HepG2 (cell line): ENCODE results near the gene SPG7. TPM values are rescaled to one million over a fixed set of nuclear protein-coding genes. Genes with fewer than 3 reads are reported as not detected.

Experiments used
- ATAC-seq: fragments of 200-7000 bp; cut with Tn5 transposase; 3 replicates; pipeline ENCODE4 v1.9.1; 2020; ENCODE audit warnings: mild to moderate bottlenecking, moderate library complexity
- BruUV-seq: library from RNA; stranded (reverse); fragments of 400-500 nt; replicated peaks from 2 replicates; lab custom pipeline; 2021; lab: Mats Ljungman, UMichigan
- CTCF ChIA-PET: fragments of 300-600 bp; formaldehyde crosslinking; extraction: SDS; loops from one replicate; lab custom pipeline; 2021; ENCODE audit warnings: low total read pairs, inconsistent platforms, low intra/inter-chr PET ratio; lab: Yijun Ruan, JAX
- POLR2A ChIA-PET: fragments of 350-600 bp; sonication (Branson Sonifier 250); formaldehyde crosslinking; loops from one replicate; lab custom pipeline; 2020; ENCODE audit warnings: antibody characterized with exemption, inconsistent platforms; lab: Yijun Ruan, JAX
- DNase-seq: peaks from one replicate; pipeline ENCODE4 v3.0.0-alpha.2; 2015; ENCODE audit warnings: low spot score
- FAIRE-seq: peaks from 3 replicates; lab custom pipeline; 2011; peaks lifted over from hg19 to GRCh38; lab: Jason Lieb, UNC
- H2AFZ ChIP-seq: one replicate; pipeline ENCODE4 v1.6.1; 2011; ENCODE audit warnings: low read length, inconsistent platforms
- H3K27ac ChIP-seq: fragments of 300-600 bp; 3 replicates; pipeline ENCODE4 v1.8.0; 2011; ENCODE audit warnings: mixed run types, mild to moderate bottlenecking, mixed read lengths, low read length, inconsistent platforms; ENCODE audit not compliant: insufficient read depth; ENCODE audit errors: extremely low read length
- H3K27me3 ChIP-seq, 2 experiments: fragments of 200-600 bp in 1 of 2; 2 replicates in 1 of 2; 3 replicates in 1 of 2; pipeline versions ENCODE4 v1.6.0 to v1.8.0; 2011; ENCODE audit warnings: low read length in 2 of 2, mild to moderate bottlenecking in 2 of 2, moderate library complexity in 2 of 2, inconsistent platforms in 1 of 2; ENCODE audit not compliant: insufficient read depth in 2 of 2, control insufficient read depth in 1 of 2
- H3K36me3 ChIP-seq, 2 experiments: fragments of 200-600 bp in 1 of 2; replicated peaks in 1 of 2; 2 replicates in 1 of 2; 3 replicates in 1 of 2; pipeline versions ENCODE4 v1.5.1 to v1.8.0; 2011; ENCODE audit warnings: low read length in 2 of 2, inconsistent platforms in 1 of 2; ENCODE audit not compliant: insufficient read depth in 2 of 2, control insufficient read depth in 1 of 2
- H3K4me1 ChIP-seq: 2 replicates; pipeline ENCODE4 v1.5.1; 2012; ENCODE audit warnings: low read length, inconsistent platforms; ENCODE audit not compliant: insufficient read depth
- H3K4me2 ChIP-seq: 2 replicates; pipeline ENCODE4 v1.6.0; 2011; ENCODE audit warnings: low read depth, low read length, inconsistent platforms
- H3K4me3 ChIP-seq, 3 experiments: fragments of 200-600 bp in 1 of 3; sonication (generic), shearing (Covaris generic) in 1 of 3; replicated peaks in 1 of 3; 2 replicates each; pipeline ENCODE4 v1.5.1; 2011 to 2016; ENCODE audit warnings: low read length in 3 of 3, inconsistent platforms in 2 of 3, low read depth in 2 of 3, mild to moderate bottlenecking in 2 of 3, control low read depth in 1 of 3, mixed read lengths in 1 of 3; ENCODE audit not compliant: insufficient read depth in 1 of 3
- H3K79me2 ChIP-seq: one replicate; pipeline ENCODE4 v1.6.1; 2011; ENCODE audit warnings: low read length, inconsistent platforms; ENCODE audit not compliant: insufficient read depth
- H3K9ac ChIP-seq: 2 replicates; pipeline ENCODE4 v1.6.0; 2011; ENCODE audit warnings: mild to moderate bottlenecking, low read depth, low read length, inconsistent platforms; ENCODE audit not compliant: insufficient read depth
- H3K9me3 ChIP-seq: 2 replicates; pipeline ENCODE4 v1.5.1; 2012; ENCODE audit warnings: mild to moderate bottlenecking, low read length
- H4K20me1 ChIP-seq: 2 replicates; pipeline ENCODE4 v1.6.0; 2011; ENCODE audit warnings: inconsistent platforms, mild to moderate bottlenecking, low read length, moderate library complexity; ENCODE audit not compliant: insufficient read depth
- MATR3 ChIP-seq: sonication (generic); formaldehyde crosslinking; IDR thresholded peaks from 2 replicates; pipeline ENCODE4 v1.4.0; 2020; ENCODE audit warnings: missing genetic modification reagents
- ZNF780A ChIP-seq: sonication (generic); formaldehyde crosslinking; IDR thresholded peaks from 2 replicates; pipeline ENCODE4 v1.8.0; 2022; ENCODE audit warnings: mild to moderate bottlenecking, missing genetic modification reagents, moderate library complexity
- WGBS: methylation state at CpG from one replicate; pipeline ENCODE4 v1.1.6; 2017; ENCODE audit warnings: low lambda C conversion rate; 5-methylcytosine and 5-hydroxymethylcytosine counted together
- in situ Hi-C: cut with HindIII; loops from 2 replicates; pipeline ENCODE4 v1.10.0; 2017; ENCODE audit warnings: low pct_unique_long_range_greater_than_20kb; ENCODE audit not compliant: extremely low pct_ligation_motif_present
- intact Hi-C: fragments of 100-400 bp; cut with micrococcal nuclease; formaldehyde crosslinking; loops from one replicate; pipeline ENCODE4 v1.10.0; 2022; ENCODE audit not compliant: unreplicated experiment
- polyA plus RNA-seq, 8 experiments: library from polyadenylated mRNA; depleted of rRNA in 3 of 8; stranded (reverse) in 7 of 8; unstranded in 1 of 8; fragments of >200 nt; fragmentation: Illumina TruSeq in 4 of 8; extraction: Trizol in 4 of 8; gene quantifications; 2 replicates each; pipeline versions ENCODE4 v1.2.1 to v1.2.3, GENCODE V29; 2011 to 2016; ENCODE audit warnings: low read depth in 4 of 8, missing spikeins in 1 of 8, mixed read lengths in 1 of 8; ENCODE audit not compliant: insufficient read depth in 1 of 8
- total RNA-seq, 5 experiments: library from RNA; depleted of rRNA; stranded (reverse); fragments of >200 nt; fragmentation: Illumina TruSeq; extraction: Trizol; gene quantifications; 2 replicates each; pipeline ENCODE4 v1.2.3, GENCODE V29; 2016; ENCODE audit warnings: low read depth in 1 of 5
- TF ChIP-seq, protein P1 (sequence below): sonication (generic); formaldehyde crosslinking; IDR thresholded peaks from 2 replicates; pipeline ENCODE4 v1.4.0; 2020; ENCODE audit warnings: mild to moderate bottlenecking, missing genetic modification reagents
- TF ChIP-seq, protein P2 (sequence below): sonication (generic); formaldehyde crosslinking; IDR thresholded peaks from 2 replicates; pipeline ENCODE4 v1.5.0; 2020; ENCODE audit warnings: missing genetic modification reagents, mild to moderate bottlenecking, borderline replicate concordance
- TF ChIP-seq, protein P3 (sequence below): fragments of 450-650 bp; IDR thresholded peaks from 2 replicates; pipeline ENCODE4 v1.6.1; 2016
- TF ChIP-seq, protein P4 (sequence below): sonication (generic); formaldehyde crosslinking; IDR thresholded peaks from 2 replicates; pipeline ENCODE4 v1.4.0; 2020; ENCODE audit warnings: missing genetic modification reagents, borderline replicate concordance

SPG7 gene
- total and polyA plus RNA-seq, 2 of the 13 experiments (the other 11 are each of a cell fraction or from before 2014, with no cell fraction given) = 66.0 to 136 TPM

DNA sequence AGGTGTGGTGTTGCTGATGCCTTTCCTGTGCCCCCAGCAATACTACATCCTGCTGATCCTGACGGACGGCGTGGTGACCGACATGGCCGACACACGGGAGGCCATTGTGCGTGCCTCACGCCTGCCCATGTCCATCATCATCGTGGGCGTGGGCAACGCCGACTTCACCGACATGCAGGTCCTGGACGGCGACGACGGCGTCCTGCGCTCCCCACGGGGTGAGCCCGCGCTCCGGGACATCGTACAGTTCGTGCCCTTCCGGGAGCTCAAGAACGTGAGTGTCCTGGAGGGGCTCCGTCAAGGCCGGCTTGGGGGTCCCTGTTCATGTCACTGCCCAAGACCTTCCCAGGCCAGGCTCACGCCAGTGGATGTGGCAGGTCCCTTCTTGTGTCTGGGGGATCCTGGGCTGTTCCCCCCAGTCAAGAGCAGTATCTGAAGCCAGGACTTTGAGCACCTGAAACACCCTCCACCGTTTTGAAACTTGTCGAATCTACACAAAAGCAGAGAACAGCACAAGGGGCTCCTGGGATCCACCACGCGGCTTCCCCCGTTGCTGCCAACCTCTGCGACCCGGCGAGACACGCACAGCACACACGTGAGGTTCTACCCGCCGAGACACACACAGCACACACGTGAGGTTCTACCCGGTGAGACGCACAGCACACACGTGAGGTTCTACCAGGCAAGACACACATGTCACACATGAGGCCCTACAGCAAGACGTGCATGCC, 87.3 kb downstream of the SPG7 start:
- DNase-seq (no peak), ATAC-seq (no peak), FAIRE-seq (no peak)
- peaks cover 11 to 30% of the 10 kb centered on the region in 2 experiments; a peak in 4 of 5 replicates for H3K27me3 ChIP-seq
- H4K20me1 ChIP-seq = no peaks in the 10 kb centered on the region
- POLR2A ChIA-PET = no interaction called here
- CTCF ChIA-PET = no interaction called here
- H3K4me1 ChIP-seq = peaks cover 19% of the 10 kb centered on the region
- intact Hi-C loops (no loop called here), in situ Hi-C loops (no loop called here)
- no peaks in the 10 kb centered on the region for H3K79me2 ChIP-seq
- H3K9me3 ChIP-seq = no peaks in the 10 kb centered on the region
- no peak overlapping the region for H2AFZ ChIP-seq
- no peak overlapping the region for H3K4me2 ChIP-seq
- BruUV-seq = no TSS peak
- no peak overlapping the region for H3K4me3 ChIP-seq
- no peak overlapping the region for H3K27ac ChIP-seq
- no peaks in the 10 kb centered on the region for H3K36me3 ChIP-seq
- 66% methylated on average over 30 of the region's 47 CpGs for WGBS
- no peak overlapping the region for H3K9ac ChIP-seq
- TF ChIP-seq, protein P1, sequence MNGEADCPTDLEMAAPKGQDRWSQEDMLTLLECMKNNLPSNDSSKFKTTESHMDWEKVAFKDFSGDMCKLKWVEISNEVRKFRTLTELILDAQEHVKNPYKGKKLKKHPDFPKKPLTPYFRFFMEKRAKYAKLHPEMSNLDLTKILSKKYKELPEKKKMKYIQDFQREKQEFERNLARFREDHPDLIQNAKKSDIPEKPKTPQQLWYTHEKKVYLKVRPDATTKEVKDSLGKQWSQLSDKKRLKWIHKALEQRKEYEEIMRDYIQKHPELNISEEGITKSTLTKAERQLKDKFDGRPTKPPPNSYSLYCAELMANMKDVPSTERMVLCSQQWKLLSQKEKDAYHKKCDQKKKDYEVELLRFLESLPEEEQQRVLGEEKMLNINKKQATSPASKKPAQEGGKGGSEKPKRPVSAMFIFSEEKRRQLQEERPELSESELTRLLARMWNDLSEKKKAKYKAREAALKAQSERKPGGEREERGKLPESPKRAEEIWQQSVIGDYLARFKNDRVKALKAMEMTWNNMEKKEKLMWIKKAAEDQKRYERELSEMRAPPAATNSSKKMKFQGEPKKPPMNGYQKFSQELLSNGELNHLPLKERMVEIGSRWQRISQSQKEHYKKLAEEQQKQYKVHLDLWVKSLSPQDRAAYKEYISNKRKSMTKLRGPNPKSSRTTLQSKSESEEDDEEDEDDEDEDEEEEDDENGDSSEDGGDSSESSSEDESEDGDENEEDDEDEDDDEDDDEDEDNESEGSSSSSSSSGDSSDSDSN (CRISPR knock-in tag) = 0 out of 2 replicates have a peak, but pooled peaks have one; percentile 24
- TF ChIP-seq ZNF780A (CRISPR knock-in tag) = no peak
- peak; percentile 25; the same call in 1 of the 2 replicates for TF ChIP-seq MATR3
- TF ChIP-seq, protein P2, sequence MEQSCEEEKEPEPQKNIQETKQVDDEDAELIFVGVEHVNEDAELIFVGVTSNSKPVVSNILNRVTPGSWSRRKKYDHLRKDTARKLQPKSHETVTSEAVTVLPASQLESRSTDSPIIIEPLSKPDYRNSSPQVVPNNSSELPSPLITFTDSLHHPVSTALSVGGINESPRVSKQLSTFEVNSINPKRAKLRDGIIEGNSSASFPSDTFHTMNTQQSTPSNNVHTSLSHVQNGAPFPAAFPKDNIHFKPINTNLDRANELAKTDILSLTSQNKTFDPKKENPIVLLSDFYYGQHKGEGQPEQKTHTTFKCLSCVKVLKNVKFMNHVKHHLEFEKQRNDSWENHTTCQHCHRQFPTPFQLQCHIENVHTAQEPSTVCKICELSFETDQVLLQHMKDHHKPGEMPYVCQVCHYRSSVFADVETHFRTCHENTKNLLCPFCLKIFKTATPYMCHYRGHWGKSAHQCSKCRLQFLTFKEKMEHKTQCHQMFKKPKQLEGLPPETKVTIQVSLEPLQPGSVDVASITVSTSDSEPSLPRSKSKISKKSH = 0 out of 2 replicates have a peak, but pooled peaks have one; percentile 8
- TF ChIP-seq, protein P3, sequence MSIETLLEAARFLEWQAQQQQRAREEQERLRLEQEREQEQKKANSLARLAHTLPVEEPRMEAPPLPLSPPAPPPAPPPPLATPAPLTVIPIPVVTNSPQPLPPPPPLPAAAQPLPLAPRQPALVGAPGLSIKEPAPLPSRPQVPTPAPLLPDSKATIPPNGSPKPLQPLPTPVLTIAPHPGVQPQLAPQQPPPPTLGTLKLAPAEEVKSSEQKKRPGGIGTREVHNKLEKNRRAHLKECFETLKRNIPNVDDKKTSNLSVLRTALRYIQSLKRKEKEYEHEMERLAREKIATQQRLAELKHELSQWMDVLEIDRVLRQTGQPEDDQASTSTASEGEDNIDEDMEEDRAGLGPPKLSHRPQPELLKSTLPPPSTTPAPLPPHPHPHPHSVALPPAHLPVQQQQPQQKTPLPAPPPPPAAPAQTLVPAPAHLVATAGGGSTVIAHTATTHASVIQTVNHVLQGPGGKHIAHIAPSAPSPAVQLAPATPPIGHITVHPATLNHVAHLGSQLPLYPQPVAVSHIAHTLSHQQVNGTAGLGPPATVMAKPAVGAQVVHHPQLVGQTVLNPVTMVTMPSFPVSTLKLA = peak; percentile 79
- TF ChIP-seq, protein P4, sequence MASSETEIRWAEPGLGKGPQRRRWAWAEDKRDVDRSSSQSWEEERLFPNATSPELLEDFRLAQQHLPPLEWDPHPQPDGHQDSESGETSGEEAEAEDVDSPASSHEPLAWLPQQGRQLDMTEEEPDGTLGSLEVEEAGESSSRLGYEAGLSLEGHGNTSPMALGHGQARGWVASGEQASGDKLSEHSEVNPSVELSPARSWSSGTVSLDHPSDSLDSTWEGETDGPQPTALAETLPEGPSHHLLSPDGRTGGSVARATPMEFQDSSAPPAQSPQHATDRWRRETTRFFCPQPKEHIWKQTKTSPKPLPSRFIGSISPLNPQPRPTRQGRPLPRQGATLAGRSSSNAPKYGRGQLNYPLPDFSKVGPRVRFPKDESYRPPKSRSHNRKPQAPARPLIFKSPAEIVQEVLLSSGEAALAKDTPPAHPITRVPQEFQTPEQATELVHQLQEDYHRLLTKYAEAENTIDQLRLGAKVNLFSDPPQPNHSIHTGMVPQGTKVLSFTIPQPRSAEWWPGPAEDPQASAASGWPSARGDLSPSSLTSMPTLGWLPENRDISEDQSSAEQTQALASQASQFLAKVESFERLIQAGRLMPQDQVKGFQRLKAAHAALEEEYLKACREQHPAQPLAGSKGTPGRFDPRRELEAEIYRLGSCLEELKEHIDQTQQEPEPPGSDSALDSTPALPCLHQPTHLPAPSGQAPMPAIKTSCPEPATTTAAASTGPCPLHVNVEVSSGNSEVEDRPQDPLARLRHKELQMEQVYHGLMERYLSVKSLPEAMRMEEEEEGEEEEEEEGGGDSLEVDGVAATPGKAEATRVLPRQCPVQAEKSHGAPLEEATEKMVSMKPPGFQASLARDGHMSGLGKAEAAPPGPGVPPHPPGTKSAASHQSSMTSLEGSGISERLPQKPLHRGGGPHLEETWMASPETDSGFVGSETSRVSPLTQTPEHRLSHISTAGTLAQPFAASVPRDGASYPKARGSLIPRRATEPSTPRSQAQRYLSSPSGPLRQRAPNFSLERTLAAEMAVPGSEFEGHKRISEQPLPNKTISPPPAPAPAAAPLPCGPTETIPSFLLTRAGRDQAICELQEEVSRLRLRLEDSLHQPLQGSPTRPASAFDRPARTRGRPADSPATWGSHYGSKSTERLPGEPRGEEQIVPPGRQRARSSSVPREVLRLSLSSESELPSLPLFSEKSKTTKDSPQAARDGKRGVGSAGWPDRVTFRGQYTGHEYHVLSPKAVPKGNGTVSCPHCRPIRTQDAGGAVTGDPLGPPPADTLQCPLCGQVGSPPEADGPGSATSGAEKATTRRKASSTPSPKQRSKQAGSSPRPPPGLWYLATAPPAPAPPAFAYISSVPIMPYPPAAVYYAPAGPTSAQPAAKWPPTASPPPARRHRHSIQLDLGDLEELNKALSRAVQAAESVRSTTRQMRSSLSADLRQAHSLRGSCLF = no peak
